NCI-H2081 treated with DMSO at 0.1 percent for 48 hours (cell line): ENCODE measurements around the gene NCS1.
"Not testable (repeated sequence)": the region's sequence is repeated elsewhere in the genome, so short reads cannot be mapped to it uniquely, and the experiment has no call there.

Experiments used
- DNase-seq: peaks from one replicate; lab custom pipeline; 2025; lab: John Stamatoyannopoulos, UW

Gene NCS1

GRCh38 chr9:130264414-130265350 lies 92.5 kb downstream of the NCS1 start:
- DNase-seq = no peak

GRCh38 chr9:130265431-130266235 lies 93.4 kb downstream of the NCS1 start, which contains the start of gene HMCN2:
TSS of gene HMCN2 (plus strand) at chr9:130265760. CDS start at chr9:130265879, 119 bp downstream.
- DNase-seq = no peak

DNA sequence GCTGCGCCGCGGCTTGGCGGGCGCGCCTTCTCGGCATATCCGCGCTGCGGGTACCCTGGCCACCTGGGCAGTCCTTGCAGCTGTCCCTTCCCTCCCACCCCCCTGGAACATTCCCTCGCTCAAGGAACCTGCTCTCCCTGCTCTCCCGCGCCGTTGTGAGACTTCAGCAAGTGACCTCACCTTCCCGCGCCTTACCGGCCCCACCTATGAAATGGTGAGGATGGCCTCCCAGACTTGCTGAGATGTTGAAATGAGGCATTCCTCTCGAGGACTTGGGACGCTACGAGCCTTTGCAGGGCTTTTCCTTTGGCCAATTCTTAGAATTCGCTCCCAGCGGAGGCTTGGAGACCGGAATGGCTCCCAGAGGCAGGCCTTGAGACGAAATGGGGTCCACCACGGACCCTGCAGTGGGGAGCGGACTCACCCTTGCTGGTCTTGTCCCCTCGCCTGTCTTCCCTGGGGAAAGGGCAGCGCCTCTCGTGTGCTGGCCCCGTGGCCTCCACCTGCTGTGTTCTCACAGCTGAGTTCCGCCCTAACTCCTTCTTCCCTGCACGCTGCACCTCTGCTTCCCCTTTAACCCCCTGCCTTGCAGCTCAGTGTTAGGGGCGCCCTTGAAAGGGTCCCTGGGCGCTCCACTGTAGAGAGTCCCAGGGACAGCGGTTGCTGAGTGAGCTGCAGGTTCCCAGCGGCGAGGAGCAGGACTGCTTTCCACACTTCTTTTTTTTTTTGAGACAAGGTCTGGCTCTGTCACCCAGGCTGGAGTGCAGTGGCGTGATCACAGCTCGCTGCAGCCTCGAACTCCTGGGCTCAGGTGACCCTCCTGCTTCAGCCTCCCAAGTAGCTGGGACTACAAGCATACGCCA lies 94.3 kb downstream of the NCS1 start:
- DNase-seq = no peak

GRCh38 chr9:130267930-130268329 lies 95.7 kb downstream of the NCS1 start:
- no peak for DNase-seq

GRCh38 chr9:130268521-130269211 lies 96.5 kb downstream of the NCS1 start:
- peak; percentile 40 for DNase-seq

DNA sequence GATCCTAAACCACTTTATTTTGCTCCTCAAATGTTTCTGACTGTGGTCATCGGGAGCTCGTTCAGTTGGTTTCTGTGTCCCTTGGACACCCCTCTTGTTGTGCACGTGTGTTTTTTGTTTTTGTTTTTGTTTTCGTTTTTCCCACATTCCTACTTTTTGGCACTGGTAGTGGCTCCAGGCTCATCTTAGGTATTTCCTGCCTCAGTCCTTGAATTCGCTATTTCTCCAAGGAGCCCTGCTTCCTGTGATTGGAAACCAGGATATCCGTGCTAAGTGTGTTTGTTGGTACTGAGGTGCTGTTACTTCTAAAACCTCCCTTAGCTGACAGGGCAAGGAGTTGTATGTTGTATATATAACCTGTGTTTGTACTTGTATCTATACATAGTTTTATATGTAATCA lies 99.3 kb downstream of the NCS1 start:
- DNase-seq = no peak

DNA sequence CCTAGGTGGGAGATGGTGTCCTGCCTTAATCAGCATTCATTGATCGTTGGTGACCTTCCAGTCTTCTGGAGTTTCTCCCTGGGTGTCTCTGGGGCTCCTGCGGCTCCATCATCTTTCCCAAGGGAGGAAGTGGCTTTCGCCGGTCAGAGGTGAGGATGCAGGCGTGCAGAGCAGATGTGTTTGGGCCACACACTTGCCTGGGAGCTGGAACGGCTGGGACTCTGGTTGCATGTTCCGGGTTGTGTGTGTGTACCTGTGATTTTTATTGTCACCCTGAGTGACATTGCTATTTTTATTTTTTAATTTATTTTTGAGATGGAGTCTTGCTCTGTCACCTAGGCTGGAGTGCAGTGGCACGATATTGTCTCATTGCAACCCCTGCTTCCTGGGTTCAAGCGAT lies 103.0 kb downstream of the NCS1 start:
- DNase-seq = no peak

- DNase-seq = no peak
These were observed 103.9 kb downstream of the NCS1 start for GRCh38 chr9:130276121-130276520.

DNA sequence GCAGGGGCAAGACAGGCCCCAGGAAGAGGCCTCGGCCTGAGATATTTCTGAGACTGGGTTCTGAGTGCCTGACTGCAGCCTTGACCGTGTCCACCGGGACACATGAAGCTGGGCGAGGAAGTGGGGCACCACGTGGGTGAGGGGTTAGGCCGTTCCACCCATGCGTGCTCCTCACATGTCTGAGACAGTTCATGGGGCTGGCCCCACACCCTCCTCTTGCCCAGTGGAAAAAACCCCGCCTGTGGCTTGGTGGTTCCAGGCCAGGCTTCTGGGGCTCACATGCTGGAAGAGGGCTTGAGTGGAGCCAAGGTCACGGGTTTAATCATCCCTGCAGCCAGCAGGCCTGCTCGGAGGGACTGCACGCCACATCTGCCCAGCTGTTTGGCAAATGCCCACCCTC lies 104.8 kb downstream of the NCS1 start:
- DNase-seq = no peak

DNA sequence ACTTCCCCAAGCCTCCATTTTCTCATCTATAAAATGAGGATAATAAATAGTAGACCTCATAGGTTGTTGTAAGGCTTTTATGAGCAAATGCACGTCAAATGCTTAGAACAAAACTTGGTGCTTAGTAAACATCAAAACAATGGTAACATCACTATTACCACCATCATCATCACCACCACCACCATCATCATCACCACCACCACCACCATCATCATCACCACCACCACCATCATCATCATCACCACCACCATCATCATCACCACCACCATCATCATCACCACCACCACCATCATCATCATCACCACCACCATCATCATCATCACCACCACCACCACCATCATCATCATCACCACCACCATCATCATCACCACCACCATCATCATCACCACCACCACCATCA lies 105.3 kb downstream of the NCS1 start:
- not testable (repeated sequence) for DNase-seq

GRCh38 chr9:130283539-130284248 lies 111.5 kb downstream of the NCS1 start:
- no peak for DNase-seq

DNA sequence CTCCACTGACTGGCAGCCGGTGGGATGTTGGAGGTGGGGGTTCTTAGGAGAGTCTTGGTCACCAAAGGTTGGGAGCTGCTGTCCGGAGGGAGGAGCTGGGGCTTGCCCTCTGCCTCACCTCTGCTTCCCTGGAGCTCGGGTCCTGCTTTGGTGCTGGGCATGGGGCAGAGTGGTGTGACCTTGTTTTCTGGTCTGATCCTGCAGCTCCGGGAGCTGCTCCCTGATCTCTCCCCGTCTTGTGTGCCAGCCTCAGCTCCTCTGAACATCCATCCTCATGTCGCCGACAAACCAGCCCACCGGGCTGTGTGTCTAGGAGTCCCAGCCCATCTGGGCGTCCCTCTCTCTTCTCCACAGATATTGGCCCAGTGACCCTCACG lies 112.0 kb downstream of the NCS1 start:
- DNase-seq = no peak

- DNase-seq = no peak
These were observed 112.5 kb downstream of the NCS1 start for GRCh38 chr9:130284690-130285089.

- DNase-seq = no peak
These were observed 113.1 kb downstream of the NCS1 start for GRCh38 chr9:130285271-130285670.

DNA sequence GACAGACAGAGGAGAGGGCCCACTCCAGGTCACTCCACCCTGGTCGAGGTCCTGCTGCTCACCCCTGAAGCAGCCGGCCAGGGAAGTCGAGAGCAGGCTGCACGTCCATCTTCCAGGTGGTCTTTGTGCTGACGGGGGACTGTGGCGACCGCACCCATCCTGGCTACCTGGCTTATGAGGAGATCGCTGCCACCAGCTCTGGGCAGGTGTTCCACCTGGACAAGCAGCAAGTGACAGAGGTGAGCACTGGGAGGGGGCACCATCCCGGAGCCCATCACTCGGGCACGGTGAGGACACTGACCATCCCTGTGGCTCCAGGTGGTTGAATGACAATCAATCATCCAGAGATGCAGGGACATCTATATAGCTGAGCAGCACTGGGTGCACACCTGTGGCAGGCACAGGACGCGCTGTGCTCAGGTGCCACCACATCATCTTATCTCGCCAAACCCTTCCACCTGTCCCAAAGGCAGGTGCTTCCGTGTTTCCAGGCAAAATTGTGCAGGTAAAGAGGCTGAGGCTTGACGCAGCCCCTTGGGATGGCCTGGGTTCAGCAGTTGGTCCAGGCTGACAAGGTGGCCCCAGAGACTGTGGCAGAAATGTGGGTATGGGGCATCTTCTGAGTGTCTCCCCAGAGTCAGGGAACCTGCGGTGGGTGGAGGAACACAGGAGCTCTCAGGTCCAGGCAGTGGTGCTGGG lies 114.0 kb downstream of the NCS1 start:
- DNase-seq = no peak
